T1000 (cell line): ENCODE data around the gene LMBR1.

Source experiments
- DNase-seq: peaks from one replicate; lab custom pipeline; 2025; ENCODE audit warnings: mixed read lengths; lab: John Stamatoyannopoulos, UW

LMBR1 gene

GRCh38 chr7:156692849-156693248 lies 200.1 kb downstream of the LMBR1 start:
- DNase-seq, result no peak

GRCh38 chr7:156691764-156692163 lies 201.2 kb downstream of the LMBR1 start:
- DNase-seq, result no peak

- no peak for DNase-seq
Observed at GRCh38 chr7:156684661-156685060, 208.3 kb downstream of the LMBR1 start.

GRCh38 chr7:156684251-156684650 lies 208.7 kb downstream of the LMBR1 start:
- no peak for DNase-seq

- DNase-seq, result no peak
Observed at GRCh38 chr7:156682928-156683327, 210.1 kb downstream of the LMBR1 start.

GRCh38 chr7:156680281-156680680 lies 212.7 kb downstream of the LMBR1 start:
- DNase-seq, result no peak

GRCh38 chr7:156677374-156678054 lies 215.5 kb downstream of the LMBR1 start:
- no peak for DNase-seq

GRCh38 chr7:156676263-156676662 lies 216.7 kb downstream of the LMBR1 start:
- DNase-seq, result no peak

- DNase-seq, result no peak
Observed at GRCh38 chr7:156675721-156676120, 217.3 kb downstream of the LMBR1 start.

GRCh38 chr7:156673902-156674301 lies 219.1 kb downstream of the LMBR1 start:
- no peak for DNase-seq

- DNase-seq, result no peak
Observed at GRCh38 chr7:156673454-156673853, 219.5 kb downstream of the LMBR1 start.

- DNase-seq, result no peak
Observed at GRCh38 chr7:156669035-156669828, 223.8 kb downstream of the LMBR1 start.

GRCh38 chr7:156668130-156668741 lies 224.7 kb downstream of the LMBR1 start:
- no peak for DNase-seq

- no peak for DNase-seq
Observed at GRCh38 chr7:156667110-156667426, 225.9 kb downstream of the LMBR1 start.

GRCh38 chr7:156666368-156667109 lies 226.4 kb downstream of the LMBR1 start:
- DNase-seq, result no peak

GRCh38 chr7:156665101-156665500 lies 227.9 kb downstream of the LMBR1 start:
- DNase-seq, result no peak

- DNase-seq, result no peak
Observed at GRCh38 chr7:156662277-156662676, 230.7 kb downstream of the LMBR1 start.

- DNase-seq, result no peak
Observed at GRCh38 chr7:156661637-156662036, 231.3 kb downstream of the LMBR1 start.

GRCh38 chr7:156659961-156660360 lies 233.0 kb downstream of the LMBR1 start:
- DNase-seq, result no peak

GRCh38 chr7:156659203-156659602 lies 233.8 kb downstream of the LMBR1 start:
- DNase-seq, result no peak

- DNase-seq, result no peak
Observed at GRCh38 chr7:156657681-156658080, 235.3 kb downstream of the LMBR1 start.

GRCh38 chr7:156656598-156656997 lies 236.4 kb downstream of the LMBR1 start:
- no peak for DNase-seq

- no peak for DNase-seq
Observed at GRCh38 chr7:156655983-156656382, 237.0 kb downstream of the LMBR1 start.
